Cardiac fibroblast (primary cell): ENCODE results near the gene SHPK.
A peak's percentile ranks its signal among the peaks of the same experiment; 100 is the strongest.

Experiments
- DNase-seq, 2 donors: peaks; one replicate each; pipeline versions ENCODE4 v3.0.0 to v3.0.0-alpha.2; 2010; ENCODE audit warnings: low read depth in 2 of 2
- H3K4me3 ChIP-seq, 2 donors: replicated peaks in 1 of 2; 1 replicate in 1 of 2; 2 replicates in 1 of 2; pipeline ENCODE4 v1.5.1; 2011; ENCODE audit warnings: low read depth in 2 of 2, low read length in 2 of 2, mild to moderate bottlenecking in 2 of 2, moderate library complexity in 1 of 2
- TF ChIP-seq, protein P1 (sequence below): IDR thresholded peaks from one replicate; pipeline ENCODE4 v1.5.1; 2011; ENCODE audit warnings: low read depth, mild to moderate bottlenecking, low read length, inconsistent platforms

SHPK gene

DNA sequence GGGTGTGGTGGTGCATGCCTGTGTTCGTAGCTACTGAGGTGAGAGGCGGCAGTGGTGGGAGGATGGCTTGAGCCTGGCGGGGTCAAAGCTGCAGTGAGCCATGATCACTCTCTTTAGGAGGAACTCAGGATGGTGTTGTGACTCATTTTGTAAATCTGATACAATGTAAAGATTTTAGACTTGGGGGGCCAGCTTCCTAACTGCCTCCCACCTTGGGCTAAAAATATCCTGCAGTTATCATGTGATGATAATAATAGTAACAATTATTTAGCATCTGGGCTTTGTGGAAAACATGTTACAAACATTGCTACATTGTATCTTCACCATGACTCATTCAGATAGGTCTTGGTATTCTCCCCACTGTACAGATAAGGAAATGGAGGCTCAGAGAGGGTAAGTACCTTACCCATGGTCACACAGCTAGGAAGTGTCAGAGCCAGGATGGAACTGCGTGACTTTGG, 7.9 kb upstream of the SHPK start:
- TF ChIP-seq, protein P1, sequence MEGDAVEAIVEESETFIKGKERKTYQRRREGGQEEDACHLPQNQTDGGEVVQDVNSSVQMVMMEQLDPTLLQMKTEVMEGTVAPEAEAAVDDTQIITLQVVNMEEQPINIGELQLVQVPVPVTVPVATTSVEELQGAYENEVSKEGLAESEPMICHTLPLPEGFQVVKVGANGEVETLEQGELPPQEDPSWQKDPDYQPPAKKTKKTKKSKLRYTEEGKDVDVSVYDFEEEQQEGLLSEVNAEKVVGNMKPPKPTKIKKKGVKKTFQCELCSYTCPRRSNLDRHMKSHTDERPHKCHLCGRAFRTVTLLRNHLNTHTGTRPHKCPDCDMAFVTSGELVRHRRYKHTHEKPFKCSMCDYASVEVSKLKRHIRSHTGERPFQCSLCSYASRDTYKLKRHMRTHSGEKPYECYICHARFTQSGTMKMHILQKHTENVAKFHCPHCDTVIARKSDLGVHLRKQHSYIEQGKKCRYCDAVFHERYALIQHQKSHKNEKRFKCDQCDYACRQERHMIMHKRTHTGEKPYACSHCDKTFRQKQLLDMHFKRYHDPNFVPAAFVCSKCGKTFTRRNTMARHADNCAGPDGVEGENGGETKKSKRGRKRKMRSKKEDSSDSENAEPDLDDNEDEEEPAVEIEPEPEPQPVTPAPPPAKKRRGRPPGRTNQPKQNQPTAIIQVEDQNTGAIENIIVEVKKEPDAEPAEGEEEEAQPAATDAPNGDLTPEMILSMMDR: no peak
- no peak for DNase-seq
- no peak overlapping the region for H3K4me3 ChIP-seq

DNA sequence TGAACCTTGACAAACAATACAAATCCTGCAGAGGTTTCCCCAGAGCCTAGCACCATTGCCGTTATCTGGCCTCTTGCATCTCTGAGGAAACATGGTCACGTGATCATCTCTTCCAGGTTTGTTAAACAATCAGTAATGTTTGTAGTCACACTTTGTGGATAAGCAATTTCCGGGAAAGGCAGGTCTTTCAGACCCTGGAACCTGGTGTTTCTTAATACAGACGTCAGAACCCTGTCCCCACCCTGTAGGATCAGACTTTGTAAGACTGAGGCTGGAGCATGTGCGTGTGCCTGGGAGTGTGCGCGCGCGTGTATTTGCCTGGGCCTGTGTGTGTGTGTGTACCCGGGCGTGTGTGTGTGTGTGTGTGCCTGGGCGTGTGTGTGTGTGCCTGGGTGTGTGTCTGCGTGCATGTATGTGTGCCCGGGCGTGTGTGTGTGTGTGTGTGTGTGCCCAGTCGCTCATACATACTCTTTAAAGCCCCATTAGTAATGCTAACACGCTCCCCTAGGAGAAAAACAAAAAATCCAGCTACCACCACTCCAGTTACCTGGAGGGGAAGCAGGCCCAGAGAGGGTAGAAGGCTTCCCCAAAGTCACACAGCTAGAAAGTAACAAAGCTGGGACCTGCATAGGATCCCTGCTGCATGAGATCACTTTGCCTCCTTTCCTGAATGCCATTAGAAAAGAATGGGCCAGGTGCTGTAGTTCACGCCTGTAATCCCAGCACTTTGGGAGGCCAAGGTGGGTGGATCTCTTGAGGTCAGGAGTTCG, 5.9 kb upstream of the SHPK start:
- TF ChIP-seq, protein P1: no peak
- H3K4me3 ChIP-seq: no peak overlapping the region
- no peak for DNase-seq

DNA sequence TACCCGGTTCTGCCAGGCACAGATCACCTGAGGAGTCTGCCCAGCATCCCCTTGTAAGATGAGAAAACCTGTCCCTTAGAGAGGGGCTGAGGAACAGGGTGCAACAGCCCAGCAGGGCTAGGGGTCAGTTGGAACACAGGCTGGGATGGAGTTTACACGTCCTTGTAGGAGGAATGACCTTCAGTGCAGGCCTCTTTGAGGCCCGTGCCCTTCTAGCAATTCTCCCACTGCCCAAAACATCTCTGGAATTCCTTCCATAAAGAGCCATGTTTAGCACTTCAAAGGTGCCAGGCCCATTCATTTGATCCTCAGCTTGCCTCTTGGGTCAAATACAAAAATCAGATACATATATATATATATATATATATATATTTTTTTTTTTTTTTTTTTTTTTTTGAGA, 5.0 kb upstream of the SHPK start:
- TF ChIP-seq, protein P1: no peak
- DNase-seq: no peak
- no peak overlapping the region for H3K4me3 ChIP-seq

DNA sequence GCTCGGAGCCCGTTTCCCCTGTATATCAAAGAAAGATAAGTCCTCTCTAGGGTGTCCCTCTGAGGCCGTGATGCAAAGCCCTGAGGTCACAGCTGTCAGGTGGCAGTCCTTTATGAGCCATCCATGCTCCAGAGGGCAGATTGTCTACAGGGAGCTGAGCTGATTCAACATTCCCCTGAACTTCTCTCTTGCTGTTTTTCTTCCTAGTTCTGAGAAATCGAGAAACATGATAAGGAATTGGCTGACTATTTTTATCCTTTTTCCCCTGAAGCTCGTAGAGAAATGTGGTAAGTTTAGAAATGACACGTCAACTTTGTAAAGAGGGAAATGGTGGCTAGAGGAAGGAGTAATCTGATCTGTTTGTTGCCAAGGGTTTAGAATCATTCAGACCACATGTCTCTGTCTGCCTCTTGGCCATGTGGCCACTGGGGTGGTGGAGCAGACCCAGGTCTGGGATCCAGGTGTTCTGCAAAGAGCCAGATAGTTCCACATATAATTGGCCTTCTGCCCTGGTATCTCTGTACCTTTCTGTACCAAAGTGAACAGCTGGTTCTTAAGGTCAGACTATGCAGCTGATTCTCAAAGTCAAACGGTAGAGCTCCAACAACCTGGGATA, 4.0 kb upstream of the SHPK start:
- TF ChIP-seq, protein P1: no peak
- peak; percentile 62 to 78 for DNase-seq

DNA sequence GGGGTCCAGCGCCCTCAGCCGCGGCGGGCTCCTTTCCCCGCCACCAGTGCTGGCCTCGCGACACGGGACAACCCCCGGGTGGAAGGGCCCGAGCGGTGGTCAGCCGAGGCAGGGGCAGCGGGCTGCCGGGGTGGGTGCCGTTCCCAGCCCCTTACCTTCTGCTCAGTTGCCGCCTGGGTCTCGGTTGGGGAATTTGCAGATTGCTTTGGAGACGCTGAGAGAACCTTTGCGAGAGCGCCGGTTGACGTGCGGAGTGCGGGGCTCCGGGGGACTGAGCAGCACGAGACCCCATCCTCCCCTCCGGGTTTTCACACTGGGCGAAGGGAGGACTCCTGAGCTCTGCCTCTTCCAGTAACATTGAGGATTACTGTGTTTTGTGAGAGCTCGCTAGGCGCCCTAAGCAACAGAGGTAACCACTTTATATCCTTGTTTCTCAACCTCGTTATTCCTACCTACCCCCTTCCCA, 891 bp upstream of the SHPK start:
- peak in 1 of 2 donors; percentile 8 for DNase-seq
- TF ChIP-seq, protein P1: no peak
- H3K4me3 ChIP-seq: peak overlapping the region; percentile 90 to 97

More for the DNA sequence above, 4.0 kb upstream of the SHPK start:
- no peak overlapping the region for H3K4me3 ChIP-seq

DNA sequence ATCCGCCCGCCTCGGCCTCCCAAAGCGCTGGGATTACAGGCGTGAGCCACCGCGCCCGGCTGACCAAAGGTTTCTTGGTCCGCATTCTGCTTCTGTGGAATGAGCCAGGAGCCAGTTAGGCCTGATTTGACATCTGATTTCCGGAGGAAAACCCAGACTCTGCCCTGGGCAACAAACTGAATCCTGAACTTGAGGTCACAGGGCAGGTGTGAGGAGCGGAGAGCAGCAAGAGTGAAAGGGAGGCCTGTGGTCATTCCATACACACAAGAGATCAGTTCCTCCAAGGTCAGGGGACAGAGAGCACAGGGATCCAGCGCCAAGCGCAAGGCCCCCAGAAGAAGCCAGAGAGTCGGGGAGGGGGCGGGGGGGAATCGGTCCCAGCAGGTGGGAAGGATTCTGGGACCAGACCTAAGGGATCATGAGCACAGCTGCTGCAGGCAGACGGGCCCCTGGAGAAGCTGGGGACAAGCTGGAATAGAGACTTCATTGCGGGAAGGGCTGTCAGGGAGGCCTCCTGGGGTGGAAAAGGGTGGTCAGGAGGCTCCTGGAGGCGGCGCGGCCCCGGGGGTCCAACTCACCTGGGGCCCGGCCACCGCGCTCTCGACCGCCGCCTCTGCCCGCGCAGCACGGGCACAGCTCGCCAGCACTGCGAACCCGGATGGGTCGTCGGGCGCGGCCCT, 436 bp downstream of the SHPK start:
- peak overlapping the region; percentile 90 to 97 for H3K4me3 ChIP-seq
- TF ChIP-seq, protein P1: no peak
- DNase-seq: no peak
